H9 (cell line): Measurements from ENCODE around the gene CYP27C1. TPM values are rescaled to one million over a fixed set of nuclear protein-coding genes. Genes with fewer than 3 reads are reported as not detected.
A peak's percentile ranks its signal among the peaks of the same experiment; 100 is the strongest.

ENCODE experiments used
- DNase-seq: peaks from one replicate; pipeline ENCODE4 v3.0.0-alpha.2; 2017
- H2AFZ ChIP-seq: one replicate; pipeline ENCODE4 v1.6.1; 2013; ENCODE audit warnings: mild to moderate bottlenecking, low read length, control low read depth, moderate library complexity
- H2AK5ac ChIP-seq: 2 replicates; pipeline ENCODE4 v1.6.1; 2013; ENCODE audit warnings: low read length, control low read depth, mixed read lengths; ENCODE audit not compliant: insufficient read length
- H2BK120ac ChIP-seq: one replicate; pipeline ENCODE4 v1.6.1; 2013; ENCODE audit warnings: low read depth, mild to moderate bottlenecking, low read length, control low read depth, inconsistent platforms; ENCODE audit not compliant: poor library complexity, severe bottlenecking
- H2BK12ac ChIP-seq: 2 replicates; pipeline ENCODE4 v1.6.1; 2013; ENCODE audit warnings: low read length, control low read depth, mixed read lengths, low read depth; ENCODE audit not compliant: insufficient read length
- H2BK15ac ChIP-seq: 2 replicates; pipeline ENCODE4 v1.6.1; 2013; ENCODE audit warnings: low read depth, low read length, control low read depth
- H2BK20ac ChIP-seq: one replicate; pipeline ENCODE4 v1.6.1; 2013; ENCODE audit warnings: low read depth, mild to moderate bottlenecking, low read length, control low read depth, inconsistent platforms; ENCODE audit not compliant: poor library complexity, severe bottlenecking
- H2BK5ac ChIP-seq: 2 replicates; pipeline ENCODE4 v1.6.1; 2013; ENCODE audit warnings: low read length, control low read depth, mixed read lengths; ENCODE audit not compliant: insufficient read length
- H3K14ac ChIP-seq: 2 replicates; pipeline ENCODE4 v1.6.1; 2013; ENCODE audit warnings: low read length, control low read depth; ENCODE audit not compliant: insufficient read depth
- H3K18ac ChIP-seq: 2 replicates; pipeline ENCODE4 v1.6.1; 2013; ENCODE audit warnings: low read depth, mild to moderate bottlenecking, mixed read lengths, low read length, control low read depth; ENCODE audit not compliant: insufficient read length
- H3K23ac ChIP-seq: 2 replicates; pipeline ENCODE4 v1.6.1; 2013; ENCODE audit warnings: low read length, control low read depth, mixed read lengths, low read depth; ENCODE audit not compliant: insufficient read length
- H3K23me2 ChIP-seq: 2 replicates; pipeline ENCODE4 v1.6.1; 2013; ENCODE audit warnings: low read depth, mild to moderate bottlenecking, mixed read lengths, low read length, control low read depth; ENCODE audit not compliant: insufficient read length, poor library complexity, severe bottlenecking
- H3K27ac ChIP-seq: 2 replicates; pipeline ENCODE4 v1.5.1; 2013; ENCODE audit warnings: low read length, control low read depth, mixed read lengths, low read depth; ENCODE audit not compliant: insufficient read length
- H3K27me3 ChIP-seq: 2 replicates; pipeline ENCODE4 v1.6.1; 2013; ENCODE audit warnings: low read length, control low read depth, inconsistent platforms; ENCODE audit not compliant: insufficient read depth
- H3K4ac ChIP-seq: 2 replicates; pipeline ENCODE4 v1.6.1; 2013; ENCODE audit warnings: low read depth, mild to moderate bottlenecking, control low read depth, inconsistent platforms, low read length, moderate library complexity
- H3K4me1 ChIP-seq: 2 replicates; pipeline ENCODE4 v1.6.1; 2013; ENCODE audit warnings: low read length, control low read depth, inconsistent platforms; ENCODE audit not compliant: insufficient read depth
- H3K4me2 ChIP-seq: 2 replicates; pipeline ENCODE4 v1.6.1; 2013; ENCODE audit warnings: low read length, control low read depth, mixed read lengths; ENCODE audit not compliant: insufficient read length, insufficient read depth
- H3K56ac ChIP-seq: 2 replicates; pipeline ENCODE4 v1.6.1; 2013; ENCODE audit warnings: low read depth, mild to moderate bottlenecking, mixed read lengths, low read length, control low read depth; ENCODE audit not compliant: insufficient read length
- H3K79me1 ChIP-seq: 2 replicates; pipeline ENCODE4 v1.6.1; 2013; ENCODE audit warnings: low read depth, mild to moderate bottlenecking, moderate library complexity, low read length, control low read depth, inconsistent platforms; ENCODE audit not compliant: insufficient read depth, poor library complexity, severe bottlenecking
- H3K79me2 ChIP-seq: 2 replicates; pipeline ENCODE4 v1.6.1; 2013; ENCODE audit warnings: low read length, control low read depth, inconsistent platforms; ENCODE audit not compliant: insufficient read depth
- H3K9ac ChIP-seq: 2 replicates; pipeline ENCODE4 v1.6.1; 2013; ENCODE audit warnings: low read length, control low read depth, mixed read lengths; ENCODE audit not compliant: insufficient read length; ENCODE audit errors: extremely low read depth
- H3K9me3 ChIP-seq: one replicate; pipeline ENCODE4 v1.6.1; 2013; ENCODE audit warnings: low read depth, low read length, inconsistent platforms; ENCODE audit not compliant: control insufficient read depth
- H3T11ph ChIP-seq: one replicate; pipeline ENCODE4 v1.6.1; 2013; ENCODE audit warnings: mild to moderate bottlenecking, low read length, control low read depth, inconsistent platforms
- H4K20me1 ChIP-seq: one replicate; pipeline ENCODE4 v1.6.1; 2013; ENCODE audit not compliant: control insufficient read depth, insufficient read length, insufficient read depth
- H4K5ac ChIP-seq: 2 replicates; pipeline ENCODE4 v1.6.1; 2013; ENCODE audit warnings: low read depth, mild to moderate bottlenecking, mixed read lengths, low read length, control low read depth; ENCODE audit not compliant: insufficient read length
- H4K8ac ChIP-seq: replicated peaks from 2 replicates; pipeline ENCODE4 v1.6.1; 2013; ENCODE audit warnings: low read length, control low read depth, mixed read lengths, low read depth; ENCODE audit not compliant: insufficient read length
- H4K91ac ChIP-seq: 2 replicates; pipeline ENCODE4 v1.6.1; 2013; ENCODE audit warnings: low read depth, mild to moderate bottlenecking, moderate library complexity, mixed read lengths, low read length, control low read depth; ENCODE audit not compliant: insufficient read length
- H3K27ac Mint-ChIP-seq, 3 experiments: 2 replicates in 2 of 3; 3 replicates in 1 of 3; pipeline ENCODE4 v1.8.0; 2020 to 2021; ENCODE audit warnings: mixed read lengths in 3 of 3, mild to moderate bottlenecking in 1 of 3, moderate library complexity in 1 of 3
- H3K27me3 Mint-ChIP-seq: 2 replicates; pipeline ENCODE4 v1.8.0; 2021; ENCODE audit warnings: low read depth, mild to moderate bottlenecking, moderate library complexity, mixed read lengths
- H3K36me3 Mint-ChIP-seq, 3 experiments: 2 replicates in 2 of 3; 3 replicates in 1 of 3; pipeline ENCODE4 v1.8.0; 2020 to 2021; ENCODE audit warnings: low read depth in 3 of 3, mixed read lengths in 3 of 3; ENCODE audit not compliant: insufficient read depth in 1 of 3
- H3K4me1 Mint-ChIP-seq, 2 experiments: 2 replicates each; pipeline ENCODE4 v1.8.0; 2020; ENCODE audit warnings: mixed read lengths in 2 of 2
- H3K4me3 Mint-ChIP-seq, 2 experiments: 2 replicates in 1 of 2; 3 replicates in 1 of 2; pipeline ENCODE4 v1.8.0; 2020 to 2021; ENCODE audit warnings: mild to moderate bottlenecking in 2 of 2, mixed read lengths in 2 of 2, moderate library complexity in 1 of 2
- H3K9me3 Mint-ChIP-seq, 2 experiments: 2 replicates in 1 of 2; 3 replicates in 1 of 2; pipeline ENCODE4 v1.8.0; 2020; ENCODE audit warnings: mild to moderate bottlenecking in 2 of 2, mixed read lengths in 2 of 2, moderate library complexity in 1 of 2
- WGBS: extraction: QIAGEN DNeasy Blood & Tissue Kit; methylation state at CpG from one replicate; pipeline ENCODE4 v1.1.7; 2013; ENCODE audit warnings: missing lambda C conversion rate, low lambda C conversion rate, mixed read lengths; ENCODE audit not compliant: insufficient read length; ENCODE audit errors: extremely low coverage; 5-methylcytosine and 5-hydroxymethylcytosine counted together
- total RNA-seq: library from RNA; stranded (reverse); gene quantifications from 2 replicates; pipeline ENCODE4 v1.2.1, GENCODE V29; 2021
- TF ChIP-seq, protein P1 (sequence below): fragments of 200-600 bp; sonication (generic); conservative IDR thresholded peaks from 3 replicates; pipeline ENCODE4 v1.8.0; 2021; ENCODE audit warnings: antibody characterized with exemption, mild to moderate bottlenecking

The CYP27C1 gene
- total RNA-seq, 1 experiment from 2014 or later, result 2.3 TPM

DNA sequence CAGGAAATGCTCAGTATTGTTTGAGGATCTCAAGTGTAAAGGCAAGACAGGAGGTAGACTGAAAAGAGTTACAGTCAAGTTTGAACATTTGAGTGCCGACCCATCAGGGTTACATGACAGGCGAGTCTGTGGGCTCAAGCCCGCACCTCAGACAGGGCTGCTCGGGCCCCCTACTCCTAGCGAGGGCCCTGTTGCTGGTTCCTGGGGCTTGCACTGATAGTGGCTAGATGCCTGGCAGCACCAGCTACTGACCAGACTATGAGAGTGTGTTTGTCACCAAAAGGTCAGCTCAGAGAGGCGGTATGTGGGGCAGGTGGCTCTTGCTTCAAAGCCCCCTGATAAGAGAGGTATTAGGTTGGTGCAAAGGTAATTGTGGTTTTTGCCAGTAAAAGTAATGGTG, 35.6 kb upstream of the CYP27C1 start:
- DNase-seq, result no peak
- Histone ChIP-seq H2AK5ac (no peak overlapping the region), H2BK5ac (no peak overlapping the region), H3K4ac (no peak overlapping the region), H3K27me3 (no peaks in the 10 kb centered on the region), H4K91ac (no peak overlapping the region), H3K79me1 (no peaks in the 10 kb centered on the region), H3K9ac (no peak overlapping the region), H3K56ac (no peak overlapping the region), H3T11ph (no peak overlapping the region), H3K27ac (no peak overlapping the region), H3K79me2 (no peaks in the 10 kb centered on the region), H2AFZ (no peak overlapping the region), H3K23ac (no peak overlapping the region), H2BK120ac (no peak overlapping the region), H3K14ac (no peak overlapping the region), H4K5ac (no peak overlapping the region), H3K4me1 (no peaks in the 10 kb centered on the region), H2BK15ac (no peak overlapping the region), H4K20me1 (no peaks in the 10 kb centered on the region), H3K23me2 (no peaks in the 10 kb centered on the region), H2BK12ac (no peak overlapping the region), H3K9me3 (no peaks in the 10 kb centered on the region), H3K18ac (no peak overlapping the region), H3K4me2 (no peak overlapping the region), H4K8ac (no peak overlapping the region), H2BK20ac (no peak overlapping the region)
- Mint-ChIP-seq H3K36me3 (peaks cover 19 to 48% (median 32%) of the 10 kb centered on the region in 3 experiments), H3K4me3 (no peak overlapping the region), H3K27me3 (no peaks in the 10 kb centered on the region), H3K9me3 (no peaks in the 10 kb centered on the region), H3K4me1 (peaks cover 0 to 2% of the 10 kb centered on the region in 2 experiments; a peak in 1 of 4 replicates), H3K27ac (peak overlapping the region in 2 of 3 experiments; percentile 21 to 61; a peak in 2 of 7 replicates)
- TF ChIP-seq, protein P1, sequence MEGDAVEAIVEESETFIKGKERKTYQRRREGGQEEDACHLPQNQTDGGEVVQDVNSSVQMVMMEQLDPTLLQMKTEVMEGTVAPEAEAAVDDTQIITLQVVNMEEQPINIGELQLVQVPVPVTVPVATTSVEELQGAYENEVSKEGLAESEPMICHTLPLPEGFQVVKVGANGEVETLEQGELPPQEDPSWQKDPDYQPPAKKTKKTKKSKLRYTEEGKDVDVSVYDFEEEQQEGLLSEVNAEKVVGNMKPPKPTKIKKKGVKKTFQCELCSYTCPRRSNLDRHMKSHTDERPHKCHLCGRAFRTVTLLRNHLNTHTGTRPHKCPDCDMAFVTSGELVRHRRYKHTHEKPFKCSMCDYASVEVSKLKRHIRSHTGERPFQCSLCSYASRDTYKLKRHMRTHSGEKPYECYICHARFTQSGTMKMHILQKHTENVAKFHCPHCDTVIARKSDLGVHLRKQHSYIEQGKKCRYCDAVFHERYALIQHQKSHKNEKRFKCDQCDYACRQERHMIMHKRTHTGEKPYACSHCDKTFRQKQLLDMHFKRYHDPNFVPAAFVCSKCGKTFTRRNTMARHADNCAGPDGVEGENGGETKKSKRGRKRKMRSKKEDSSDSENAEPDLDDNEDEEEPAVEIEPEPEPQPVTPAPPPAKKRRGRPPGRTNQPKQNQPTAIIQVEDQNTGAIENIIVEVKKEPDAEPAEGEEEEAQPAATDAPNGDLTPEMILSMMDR, result no peak
- WGBS, result no CpG with 5 or more reads among the region's 6 CpGs
